Dedifferentiated amniotic fluid mesenchymal stem cell (primary cell): ENCODE data around the gene LRP1B.
A peak's percentile ranks its signal among the peaks of the same experiment; 100 is the strongest.
"Not testable (repeated sequence)": the region's sequence is repeated elsewhere in the genome, so short reads cannot be mapped to it uniquely, and the experiment has no call there.

Experiments used
- DNase-seq: peaks from one replicate; pipeline ENCODE4 v3.0.0-alpha.2; 2016; ENCODE audit errors: extremely low spot score

Gene LRP1B

GRCh38 chr2:140457483-140457882, 1673.3 kb downstream of the LRP1B start:
- no peak for DNase-seq

- no peak for DNase-seq
Measured at GRCh38 chr2:140455315-140455714, 1675.5 kb downstream of the LRP1B start.

DNA sequence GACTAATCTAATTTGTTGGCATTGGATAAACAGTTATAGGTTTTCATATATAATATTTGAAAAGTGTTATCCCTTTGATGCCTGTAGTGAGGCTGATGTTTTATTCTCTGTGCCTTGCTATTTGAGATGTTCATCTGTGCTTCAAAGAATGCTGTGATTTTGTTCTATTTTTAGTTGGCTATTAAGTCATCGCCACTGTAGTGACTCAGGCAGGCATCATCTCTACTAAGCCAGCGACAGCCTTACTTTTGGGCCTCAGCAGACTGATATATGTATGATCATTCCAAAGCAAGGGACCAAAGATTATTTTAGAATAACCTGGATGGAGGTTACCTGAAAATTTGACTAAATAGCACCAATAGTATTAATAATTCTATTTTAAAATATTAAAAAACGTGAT, 1676.1 kb downstream of the LRP1B start:
- peak; percentile 64 for DNase-seq

- no peak for DNase-seq
Measured at GRCh38 chr2:140451324-140451723, 1679.5 kb downstream of the LRP1B start.

DNA sequence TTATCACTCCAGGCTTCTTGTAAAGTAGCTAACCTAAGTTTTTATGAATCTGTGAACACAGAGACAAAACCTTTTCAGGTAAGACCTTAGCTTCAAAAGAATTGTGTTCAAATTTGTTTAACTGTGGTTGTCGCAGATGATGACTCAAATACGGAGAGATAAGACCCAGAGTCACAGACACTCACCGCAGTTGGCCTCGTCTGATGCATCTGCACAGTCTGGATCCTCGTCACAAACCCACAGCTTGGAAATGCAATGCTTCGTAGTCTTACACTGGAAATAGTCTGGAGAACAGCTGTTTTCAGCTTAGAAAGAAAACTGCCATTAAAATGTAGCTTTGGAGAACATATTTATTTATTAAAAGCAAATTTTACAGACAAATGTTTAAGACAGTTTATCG, 1688.5 kb downstream of the LRP1B start:
- DNase-seq = no peak

- no peak for DNase-seq
Measured at GRCh38 chr2:140440815-140441214, 1690.0 kb downstream of the LRP1B start.

- no peak for DNase-seq
Measured at GRCh38 chr2:140436936-140437335, 1693.9 kb downstream of the LRP1B start.

GRCh38 chr2:140427033-140427432, 1703.8 kb downstream of the LRP1B start:
- not testable (repeated sequence) for DNase-seq

- DNase-seq = no peak
Measured at GRCh38 chr2:140424471-140424870, 1706.3 kb downstream of the LRP1B start.

GRCh38 chr2:140422759-140423158, 1708.1 kb downstream of the LRP1B start:
- no peak for DNase-seq

DNA sequence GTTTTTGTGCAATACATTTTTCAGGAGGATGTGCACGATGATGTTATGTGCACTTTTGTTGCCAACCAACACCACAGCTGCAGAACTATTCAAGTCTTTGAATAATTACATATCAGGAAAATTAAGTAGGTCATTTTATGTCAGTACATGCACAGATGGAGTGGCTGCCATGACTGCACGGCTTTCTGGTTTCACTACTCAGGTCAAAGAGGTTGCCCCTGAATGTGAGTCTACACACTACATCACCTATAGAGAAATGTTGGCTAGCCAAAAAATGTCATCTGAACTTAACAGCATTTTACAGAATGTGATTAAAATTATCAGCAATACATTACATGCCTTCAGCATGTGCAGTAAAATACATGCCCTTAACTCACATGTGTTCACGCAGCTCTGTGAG, 1713.3 kb downstream of the LRP1B start:
- no peak for DNase-seq

DNA sequence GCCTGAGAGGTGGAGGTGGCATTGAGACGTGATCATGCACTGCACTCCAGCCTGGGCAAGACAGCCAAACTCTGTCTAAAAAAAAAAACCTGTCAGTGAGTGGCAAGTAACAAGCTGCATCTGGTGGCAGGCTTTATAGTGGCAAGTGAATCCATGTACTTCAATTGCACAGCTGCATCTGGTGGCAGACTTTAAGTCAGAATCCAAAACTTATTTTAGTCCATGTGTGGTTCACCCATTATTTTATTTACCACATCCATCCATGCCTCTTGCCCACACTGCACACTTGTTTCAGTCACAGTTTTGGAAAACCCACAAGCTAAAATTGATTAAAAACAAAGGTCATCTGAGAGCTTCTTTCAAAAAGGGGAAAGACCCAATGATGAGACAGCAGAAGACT, 1714.2 kb downstream of the LRP1B start:
- no peak for DNase-seq

- not testable (repeated sequence) for DNase-seq
Measured at GRCh38 chr2:140415035-140415434, 1715.8 kb downstream of the LRP1B start.

- DNase-seq = no peak
Measured at GRCh38 chr2:140410695-140411094, 1720.1 kb downstream of the LRP1B start.

- DNase-seq = no peak
Measured at GRCh38 chr2:140401056-140401455, 1729.8 kb downstream of the LRP1B start.

- no peak for DNase-seq
Measured at GRCh38 chr2:140392824-140393223, 1738.0 kb downstream of the LRP1B start.

GRCh38 chr2:140384946-140385345, 1745.9 kb downstream of the LRP1B start:
- DNase-seq = no peak

DNA sequence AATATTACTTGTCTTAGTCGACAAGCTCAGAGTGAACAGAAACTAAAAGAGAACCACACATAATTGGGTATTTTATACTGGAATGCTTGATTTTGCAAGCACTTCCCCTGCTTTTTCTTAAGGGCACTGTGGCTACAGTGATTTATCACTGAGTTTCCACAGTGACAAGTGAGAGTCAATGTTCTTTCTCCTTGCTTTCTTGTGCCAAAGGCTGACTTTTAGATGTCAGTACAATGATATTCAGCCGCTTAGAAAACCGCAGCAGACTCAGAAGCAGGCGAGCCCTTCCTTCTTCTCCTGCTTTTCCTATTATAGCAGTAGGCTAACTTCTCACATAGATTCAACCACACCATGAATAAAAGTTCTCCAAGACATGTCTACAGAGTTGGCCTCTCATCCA, 1747.0 kb downstream of the LRP1B start:
- DNase-seq = no peak

DNA sequence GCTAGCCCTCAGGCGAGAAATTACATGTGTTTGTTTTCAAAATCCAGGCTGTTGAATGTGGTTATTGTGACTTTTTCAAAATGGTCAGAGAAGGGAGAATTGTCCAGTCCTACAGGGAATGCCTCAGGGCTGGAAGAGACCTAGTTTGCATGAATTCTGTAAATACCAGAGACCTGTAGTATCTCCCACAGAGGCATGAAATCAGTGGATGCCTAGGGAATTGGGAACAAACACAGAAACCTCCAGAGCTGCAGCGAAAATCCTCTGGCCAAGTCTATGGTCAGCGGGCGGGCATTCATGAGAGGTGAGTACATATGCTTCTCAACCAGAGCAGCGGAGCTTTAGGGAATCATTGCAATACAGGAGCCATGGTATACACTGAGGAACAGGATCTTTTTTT, 1754.1 kb downstream of the LRP1B start:
- peak; percentile 17 for DNase-seq

GRCh38 chr2:140363131-140363530, 1767.7 kb downstream of the LRP1B start:
- DNase-seq = no peak

DNA sequence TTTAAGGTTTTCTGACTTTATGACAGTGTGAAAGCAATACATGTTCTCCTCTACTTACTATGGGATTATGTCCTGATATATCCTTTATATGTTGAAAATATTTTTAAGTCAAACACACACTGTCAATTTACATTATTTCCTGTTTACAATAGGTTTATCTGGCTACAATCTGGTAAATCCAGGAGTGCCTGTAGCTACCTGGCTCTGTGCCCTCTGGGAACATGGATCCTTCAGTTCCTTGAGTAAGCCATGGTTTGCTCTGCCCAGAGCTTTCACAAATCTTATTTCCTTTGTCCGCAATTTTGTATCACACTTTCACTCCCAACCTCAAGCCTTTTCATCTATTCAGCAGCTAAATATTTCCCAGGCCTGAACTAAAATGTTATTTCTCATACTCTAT, 1768.5 kb downstream of the LRP1B start:
- DNase-seq = no peak

GRCh38 chr2:140359056-140359771, 1771.6 kb downstream of the LRP1B start:
- no peak for DNase-seq

GRCh38 chr2:140356697-140357096, 1774.1 kb downstream of the LRP1B start:
- DNase-seq = no peak

GRCh38 chr2:140355511-140356090, 1775.2 kb downstream of the LRP1B start:
- no peak for DNase-seq
